ENCODE measurements around the gene DDX39A.

DNA sequence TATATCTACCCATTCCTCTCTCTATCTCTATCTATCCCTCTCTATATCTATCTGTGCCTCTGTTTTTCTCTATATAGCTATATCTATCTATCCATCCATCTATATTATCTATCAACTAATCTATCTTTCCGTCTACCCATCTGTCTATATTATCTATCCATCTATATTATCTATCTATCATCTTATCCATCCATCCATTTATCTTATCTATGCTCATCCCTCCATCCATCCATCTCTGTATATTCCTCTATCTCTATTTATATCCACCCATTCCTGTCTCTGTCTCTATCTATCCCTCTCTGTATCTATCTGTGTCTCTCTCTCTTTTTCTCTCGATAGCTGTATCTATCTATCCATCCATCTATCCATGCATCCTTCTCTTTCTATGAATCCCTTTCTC lies 41.8 kb upstream of the DDX39A start:
- TF ChIP-seq, protein P1, sequence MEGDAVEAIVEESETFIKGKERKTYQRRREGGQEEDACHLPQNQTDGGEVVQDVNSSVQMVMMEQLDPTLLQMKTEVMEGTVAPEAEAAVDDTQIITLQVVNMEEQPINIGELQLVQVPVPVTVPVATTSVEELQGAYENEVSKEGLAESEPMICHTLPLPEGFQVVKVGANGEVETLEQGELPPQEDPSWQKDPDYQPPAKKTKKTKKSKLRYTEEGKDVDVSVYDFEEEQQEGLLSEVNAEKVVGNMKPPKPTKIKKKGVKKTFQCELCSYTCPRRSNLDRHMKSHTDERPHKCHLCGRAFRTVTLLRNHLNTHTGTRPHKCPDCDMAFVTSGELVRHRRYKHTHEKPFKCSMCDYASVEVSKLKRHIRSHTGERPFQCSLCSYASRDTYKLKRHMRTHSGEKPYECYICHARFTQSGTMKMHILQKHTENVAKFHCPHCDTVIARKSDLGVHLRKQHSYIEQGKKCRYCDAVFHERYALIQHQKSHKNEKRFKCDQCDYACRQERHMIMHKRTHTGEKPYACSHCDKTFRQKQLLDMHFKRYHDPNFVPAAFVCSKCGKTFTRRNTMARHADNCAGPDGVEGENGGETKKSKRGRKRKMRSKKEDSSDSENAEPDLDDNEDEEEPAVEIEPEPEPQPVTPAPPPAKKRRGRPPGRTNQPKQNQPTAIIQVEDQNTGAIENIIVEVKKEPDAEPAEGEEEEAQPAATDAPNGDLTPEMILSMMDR (IDR thresholded peaks at IDR 0.05), result no peak
- TF ChIP-seq EP300 (IDR thresholded peaks at IDR 0.05), result no peak

Data from stomach (tissue), 4 donors.